K562 treated with DMSO at 1 percent for 48 hours (cell line): ENCODE measurements around the gene NT5C. TPM values are rescaled to one million over a fixed set of nuclear protein-coding genes. Genes with fewer than 3 reads are reported as not detected.

Experiments
- total RNA-seq: library from RNA; unstranded; fragments of 300-600 nt; gene quantifications from 2 replicates; pipeline ENCODE4 v1.2.3, GENCODE V29; 2022; ENCODE audit warnings: low replicate concordance; ENCODE audit errors: extremely low read depth

The NT5C gene
- total RNA-seq: not detected in 2 replicates

DNA sequence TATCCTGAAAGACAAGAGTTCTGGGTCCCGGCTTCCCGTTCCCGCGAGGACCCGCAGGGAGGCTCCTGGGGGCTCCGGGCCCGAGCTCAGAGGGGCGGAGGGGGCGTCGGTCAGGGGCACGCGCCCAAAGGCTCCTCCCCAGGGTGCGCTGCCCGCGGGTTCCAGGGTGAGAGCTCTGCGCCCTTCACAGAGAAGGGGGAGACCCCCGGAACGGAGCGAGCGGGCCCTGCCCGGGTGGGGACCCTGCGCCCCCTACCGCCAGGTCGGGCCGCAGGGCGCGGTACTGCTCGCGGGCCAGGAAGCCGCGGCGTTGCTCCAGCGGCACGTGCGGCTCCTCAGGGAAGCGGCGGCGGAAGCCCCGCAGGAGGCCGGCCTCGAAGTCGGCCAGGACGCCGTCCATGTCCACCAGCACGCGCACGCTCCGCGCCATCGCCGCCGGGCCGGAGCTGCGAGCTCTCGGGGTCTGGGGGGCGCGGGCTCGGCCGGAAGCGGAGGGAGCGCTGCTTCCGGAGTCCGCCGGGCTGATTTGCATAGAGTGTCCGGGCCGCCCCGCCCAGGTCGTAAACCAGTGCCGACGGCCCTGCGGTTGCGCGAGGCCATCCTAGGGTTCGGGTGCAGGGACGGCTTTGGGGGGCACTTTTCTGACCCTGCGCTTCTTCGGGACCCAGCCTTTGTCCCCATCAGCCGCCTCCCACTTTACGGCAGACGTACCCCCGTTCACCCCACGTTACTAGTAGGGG is at the start of gene NT5C:
TSS of gene NT5C (minus strand) at position 465 of the 740 bp plus-strand sequence. CDS start at position 430, 35 bp downstream.

GRCh38 chr17:75154195-75155106 is 22.9 kb upstream of the NT5C start, which contains the start of gene JPT1:
JPT1 (minus strand) TSS chr17:75154512; CDS start chr17:75154397, 115 bp downstream.

DNA sequence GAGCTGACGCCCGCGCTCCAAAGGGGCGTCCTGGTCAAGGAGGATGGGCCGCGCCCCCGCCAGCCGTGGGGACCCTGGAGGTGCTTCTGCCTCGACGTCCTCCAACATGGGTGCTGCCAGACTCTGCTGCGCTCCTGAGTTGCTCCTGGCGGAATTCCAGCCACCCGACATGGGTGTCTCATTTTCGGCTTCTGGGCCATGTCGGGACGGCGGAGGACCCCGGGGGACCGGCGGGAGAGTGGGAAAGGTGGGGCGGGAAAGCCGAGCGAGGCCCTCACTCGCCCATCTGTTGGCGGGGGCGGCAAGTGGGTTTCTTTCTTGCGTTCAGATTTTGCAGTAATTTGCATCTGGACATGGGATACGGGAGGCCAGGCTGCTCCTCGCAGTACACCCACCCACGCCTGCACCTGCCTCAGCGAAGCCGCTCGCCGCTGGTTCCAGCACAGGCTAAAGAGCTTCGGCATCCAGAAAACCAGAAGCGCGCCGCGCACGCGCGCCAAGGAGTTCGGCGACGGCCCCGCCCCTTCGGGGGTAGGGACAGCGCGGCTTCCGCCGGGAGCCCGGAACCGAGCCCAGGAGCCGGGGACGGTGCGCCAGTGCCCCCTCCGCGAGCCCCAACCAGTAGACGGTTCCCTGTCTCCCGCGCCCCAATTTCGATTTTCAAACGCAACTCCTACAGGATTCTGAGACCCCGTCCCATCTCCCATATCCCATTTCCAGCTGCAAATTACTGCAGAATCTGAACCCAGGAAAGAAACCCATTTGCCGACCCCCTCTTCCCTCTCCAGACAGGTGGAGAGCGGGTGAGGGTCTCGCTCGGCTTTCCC is 21.9 kb downstream of the NT5C start, which contains the start of gene ARMC7:
TSS of gene ARMC7 (plus strand) at position 563 of the 827 bp plus-strand sequence. CDS start 320 bp downstream, outside the sequence.

DNA sequence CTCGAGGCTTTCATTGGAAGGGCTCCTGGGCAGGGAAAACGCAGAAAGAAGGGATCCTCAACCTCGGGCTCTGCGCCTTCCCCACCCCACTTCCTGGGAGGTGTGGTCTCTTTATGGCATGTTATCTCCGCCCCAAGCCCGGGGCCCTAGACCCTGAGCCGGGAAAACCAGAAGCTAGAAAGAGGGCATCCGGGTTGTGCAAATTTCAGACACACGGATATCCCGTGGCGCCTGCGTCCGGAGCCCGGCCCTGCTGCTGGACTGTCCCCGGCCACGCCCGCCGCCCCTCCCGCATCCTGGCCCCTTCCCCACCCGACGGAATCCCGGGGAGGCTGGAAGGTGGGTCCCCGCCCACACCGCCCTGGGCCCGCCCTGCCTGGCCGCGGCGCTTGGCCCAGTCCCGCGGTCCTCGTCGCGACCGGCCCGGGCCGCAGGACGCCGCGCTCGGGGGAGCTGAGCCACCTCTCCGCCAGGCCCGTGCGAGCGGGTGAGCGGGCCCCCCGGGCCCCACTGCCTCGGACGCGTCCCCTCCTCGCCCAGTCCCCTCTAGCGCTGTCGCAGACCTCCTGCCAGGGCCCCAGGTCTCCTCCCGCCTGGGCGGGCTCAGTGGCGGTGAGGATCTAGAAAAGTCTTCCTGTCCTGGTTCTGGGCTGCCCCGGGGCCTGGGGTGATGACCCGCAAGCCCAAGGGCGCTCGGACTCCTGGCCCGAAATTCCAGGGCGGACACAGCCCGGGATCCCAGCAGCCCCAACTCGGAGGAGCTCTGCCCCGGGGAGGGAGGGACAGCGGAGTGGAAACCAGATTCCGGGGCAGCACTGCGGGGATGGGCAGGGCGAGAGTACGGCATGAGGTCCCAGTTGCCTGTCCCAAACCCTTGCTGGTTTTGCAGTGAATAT is 43.7 kb downstream of the NT5C start, which contains the start of gene SLC16A5:
TSS of gene SLC16A5 (plus strand) at position 397 of the 896 bp plus-strand sequence. CDS start 5,683 bp downstream, outside the sequence.

Other genes starting within 250 kb of the NT5C start
- not detected in 2 replicates for gene FADS6, start 238.1 kb downstream of the NT5C start, total RNA-seq
- gene USH1G, start 208.5 kb downstream of the NT5C start, total RNA-seq: not detected in 2 replicates
- not detected in 2 replicates for gene OTOP2, start 207.5 kb downstream of the NT5C start, total RNA-seq
- not detected in 2 replicates for gene OTOP3, start 195.8 kb downstream of the NT5C start, total RNA-seq
- gene HID1, start 159.0 kb downstream of the NT5C start, total RNA-seq: not detected in 2 replicates
- gene CDR2L, start 144.1 kb downstream of the NT5C start, total RNA-seq: not detected in 2 replicates
- gene MRPL58, start 119.1 kb downstream of the NT5C start, total RNA-seq: not detected in 2 replicates
- gene ATP5PD, start 84.8 kb downstream of the NT5C start, total RNA-seq: not detected in 2 replicates
- not detected in 2 replicates for gene KCTD2, start 84.5 kb downstream of the NT5C start, total RNA-seq
- not detected in 2 replicates for gene SLC16A5, start 43.8 kb downstream of the NT5C start, total RNA-seq
- gene ARMC7, start 21.8 kb downstream of the NT5C start, total RNA-seq: not detected in 2 replicates
- not detected in 2 replicates for gene JPT1, start 22.8 kb upstream of the NT5C start, total RNA-seq
- not detected in 2 replicates for gene SUMO2, start 51.2 kb upstream of the NT5C start, total RNA-seq
- 597 TPM in 1 of 2 replicates, not detected in the other for gene NUP85, start 73.9 kb upstream of the NT5C start, total RNA-seq
- not detected in 2 replicates for gene GGA3, start 129.9 kb upstream of the NT5C start, total RNA-seq
- gene MRPS7, start 130.1 kb upstream of the NT5C start, total RNA-seq: not detected in 2 replicates
- not detected in 2 replicates for gene MIF4GD, start 139.5 kb upstream of the NT5C start, total RNA-seq
- not detected in 2 replicates for gene SLC25A19, start 157.7 kb upstream of the NT5C start, total RNA-seq